ENCODE results near the gene BHLHE40.

DNA sequence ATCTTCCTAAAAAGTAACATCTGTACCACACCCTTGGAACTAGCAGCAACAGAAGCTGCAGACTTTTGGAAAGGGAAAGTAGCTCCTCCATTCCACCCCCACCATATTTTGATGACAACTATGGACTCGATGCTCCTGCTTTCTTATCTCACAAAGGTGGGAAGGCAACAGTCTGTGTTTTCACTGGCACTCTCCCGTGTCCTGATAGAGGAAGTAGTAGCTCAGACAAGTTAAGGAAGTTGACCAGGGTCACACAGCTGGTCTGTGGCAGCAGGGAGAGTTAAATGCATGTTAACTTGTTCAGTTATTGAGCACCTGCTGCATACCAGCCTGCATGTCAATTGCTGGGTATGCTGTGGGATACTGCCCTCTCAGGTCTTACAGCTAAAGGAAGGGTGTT is 33.1 kb downstream of the BHLHE40 start:
- TF ChIP-seq, protein P1, sequence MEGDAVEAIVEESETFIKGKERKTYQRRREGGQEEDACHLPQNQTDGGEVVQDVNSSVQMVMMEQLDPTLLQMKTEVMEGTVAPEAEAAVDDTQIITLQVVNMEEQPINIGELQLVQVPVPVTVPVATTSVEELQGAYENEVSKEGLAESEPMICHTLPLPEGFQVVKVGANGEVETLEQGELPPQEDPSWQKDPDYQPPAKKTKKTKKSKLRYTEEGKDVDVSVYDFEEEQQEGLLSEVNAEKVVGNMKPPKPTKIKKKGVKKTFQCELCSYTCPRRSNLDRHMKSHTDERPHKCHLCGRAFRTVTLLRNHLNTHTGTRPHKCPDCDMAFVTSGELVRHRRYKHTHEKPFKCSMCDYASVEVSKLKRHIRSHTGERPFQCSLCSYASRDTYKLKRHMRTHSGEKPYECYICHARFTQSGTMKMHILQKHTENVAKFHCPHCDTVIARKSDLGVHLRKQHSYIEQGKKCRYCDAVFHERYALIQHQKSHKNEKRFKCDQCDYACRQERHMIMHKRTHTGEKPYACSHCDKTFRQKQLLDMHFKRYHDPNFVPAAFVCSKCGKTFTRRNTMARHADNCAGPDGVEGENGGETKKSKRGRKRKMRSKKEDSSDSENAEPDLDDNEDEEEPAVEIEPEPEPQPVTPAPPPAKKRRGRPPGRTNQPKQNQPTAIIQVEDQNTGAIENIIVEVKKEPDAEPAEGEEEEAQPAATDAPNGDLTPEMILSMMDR (conservative IDR thresholded peaks at IDR 0.05; ENCODE audit: low read depth in 2 of 2), result no peak
- TF ChIP-seq EZH2 (IDR thresholded peaks at IDR 0.05; ENCODE audit: low read depth, unreplicated experiment) (no peak), NANOG (IDR thresholded peaks at IDR 0.05; ENCODE audit: borderline replicate concordance) (no peak), POLR2AphosphoS5 (IDR thresholded peaks at IDR 0.05; ENCODE audit: low read depth) (no peak)
- TF ChIP-seq, protein P2, sequence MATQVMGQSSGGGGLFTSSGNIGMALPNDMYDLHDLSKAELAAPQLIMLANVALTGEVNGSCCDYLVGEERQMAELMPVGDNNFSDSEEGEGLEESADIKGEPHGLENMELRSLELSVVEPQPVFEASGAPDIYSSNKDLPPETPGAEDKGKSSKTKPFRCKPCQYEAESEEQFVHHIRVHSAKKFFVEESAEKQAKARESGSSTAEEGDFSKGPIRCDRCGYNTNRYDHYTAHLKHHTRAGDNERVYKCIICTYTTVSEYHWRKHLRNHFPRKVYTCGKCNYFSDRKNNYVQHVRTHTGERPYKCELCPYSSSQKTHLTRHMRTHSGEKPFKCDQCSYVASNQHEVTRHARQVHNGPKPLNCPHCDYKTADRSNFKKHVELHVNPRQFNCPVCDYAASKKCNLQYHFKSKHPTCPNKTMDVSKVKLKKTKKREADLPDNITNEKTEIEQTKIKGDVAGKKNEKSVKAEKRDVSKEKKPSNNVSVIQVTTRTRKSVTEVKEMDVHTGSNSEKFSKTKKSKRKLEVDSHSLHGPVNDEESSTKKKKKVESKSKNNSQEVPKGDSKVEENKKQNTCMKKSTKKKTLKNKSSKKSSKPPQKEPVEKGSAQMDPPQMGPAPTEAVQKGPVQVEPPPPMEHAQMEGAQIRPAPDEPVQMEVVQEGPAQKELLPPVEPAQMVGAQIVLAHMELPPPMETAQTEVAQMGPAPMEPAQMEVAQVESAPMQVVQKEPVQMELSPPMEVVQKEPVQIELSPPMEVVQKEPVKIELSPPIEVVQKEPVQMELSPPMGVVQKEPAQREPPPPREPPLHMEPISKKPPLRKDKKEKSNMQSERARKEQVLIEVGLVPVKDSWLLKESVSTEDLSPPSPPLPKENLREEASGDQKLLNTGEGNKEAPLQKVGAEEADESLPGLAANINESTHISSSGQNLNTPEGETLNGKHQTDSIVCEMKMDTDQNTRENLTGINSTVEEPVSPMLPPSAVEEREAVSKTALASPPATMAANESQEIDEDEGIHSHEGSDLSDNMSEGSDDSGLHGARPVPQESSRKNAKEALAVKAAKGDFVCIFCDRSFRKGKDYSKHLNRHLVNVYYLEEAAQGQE (IDR thresholded peaks at IDR 0.05; ENCODE audit: unreplicated experiment), result no peak
